ENCODE measurements around the gene PCID2.
"Not testable (repeated sequence)": the region's sequence is repeated elsewhere in the genome, so short reads cannot be mapped to it uniquely, and the experiment has no call there.

PCID2 gene

GRCh38 chr13:113164492-113164891, 44.0 kb downstream of the PCID2 start:
- TF ChIP-seq BHLHE40 (IDR thresholded peaks at IDR 0.05; ENCODE audit: borderline replicate concordance) (no peak), FOXM1 (IDR thresholded peaks at IDR 0.05; ENCODE audit: borderline replicate concordance) (no peak), SUZ12 (IDR thresholded peaks at IDR 0.05) (no peak), CTBP1 (IDR thresholded peaks at IDR 0.05; ENCODE audit: borderline replicate concordance) (no peak), ARNT (IDR thresholded peaks at IDR 0.05) (no peak), L3MBTL2 (conservative IDR thresholded peaks at IDR 0.05) (no peak)
- DNase-seq (ENCODE audit: extremely low spot score) = no peak
- ChIA-PET POLR2A (no interaction called here), CTCF (no interaction called here)

- no peak for DNase-seq (ENCODE audit: extremely low spot score)
- TF ChIP-seq ZNF384 (IDR thresholded peaks at IDR 0.05) (no peak), SUZ12 (IDR thresholded peaks at IDR 0.05) (no peak), TARDBP (IDR thresholded peaks at IDR 0.05) (no peak), FOXA1 (IDR thresholded peaks at IDR 0.05) (no peak), NFRKB (IDR thresholded peaks at IDR 0.05) (no peak)
- ChIA-PET CTCF (no interaction called here), POLR2A (no interaction called here)
Observed at GRCh38 chr13:113162783-113163685, 45.4 kb downstream of the PCID2 start.

- DNase-seq (ENCODE audit: extremely low spot score); CTCF ChIA-PET; POLR2A ChIA-PET: not testable (repeated sequence)
Observed at GRCh38 chr13:113161975-113162374, 46.5 kb downstream of the PCID2 start.

GRCh38 chr13:113161433-113161832, 47.0 kb downstream of the PCID2 start:
- DNase-seq (ENCODE audit: extremely low spot score) = no peak
- CTCF ChIA-PET = no interaction called here
- POLR2A ChIA-PET = no interaction called here
- no peak for TF ChIP-seq ZNF384 (IDR thresholded peaks at IDR 0.05)
- no peak for TF ChIP-seq CTBP1 (IDR thresholded peaks at IDR 0.05; ENCODE audit: borderline replicate concordance)
- no peak for TF ChIP-seq SUZ12 (IDR thresholded peaks at IDR 0.05)
- no peak for TF ChIP-seq NFRKB (IDR thresholded peaks at IDR 0.05)
- TF ChIP-seq FOXM1 (IDR thresholded peaks at IDR 0.05; ENCODE audit: borderline replicate concordance) = no peak
- TF ChIP-seq SP1 (IDR thresholded peaks at IDR 0.05) = no peak
- TF ChIP-seq LEF1 (IDR thresholded peaks at IDR 0.05; ENCODE audit: borderline replicate concordance) = no peak
- no peak for TF ChIP-seq FOXK2 (IDR thresholded peaks at IDR 0.05)
- no peak for TF ChIP-seq FOXA1 (IDR thresholded peaks at IDR 0.05)
- TF ChIP-seq BHLHE40 (IDR thresholded peaks at IDR 0.05; ENCODE audit: borderline replicate concordance) = no peak
- no peak for TF ChIP-seq TARDBP (IDR thresholded peaks at IDR 0.05)
- TF ChIP-seq ELF4 (IDR thresholded peaks at IDR 0.05) = no peak
- no peak for TF ChIP-seq PKNOX1 (IDR thresholded peaks at IDR 0.05)
- no peak for TF ChIP-seq L3MBTL2 (conservative IDR thresholded peaks at IDR 0.05)
- no peak for TF ChIP-seq HDGF (IDR thresholded peaks at IDR 0.05; ENCODE audit: borderline replicate concordance)

GRCh38 chr13:113160983-113161382, 47.5 kb downstream of the PCID2 start:
- ChIA-PET CTCF (no interaction called here), POLR2A (no interaction called here)
- DNase-seq (ENCODE audit: extremely low spot score) = no peak
- TF ChIP-seq TARDBP (IDR thresholded peaks at IDR 0.05) (no peak), SP1 (IDR thresholded peaks at IDR 0.05) (no peak), PKNOX1 (IDR thresholded peaks at IDR 0.05) (no peak), FOXM1 (IDR thresholded peaks at IDR 0.05; ENCODE audit: borderline replicate concordance) (no peak), FOXA1 (IDR thresholded peaks at IDR 0.05) (no peak), LEF1 (IDR thresholded peaks at IDR 0.05; ENCODE audit: borderline replicate concordance) (no peak), NFRKB (IDR thresholded peaks at IDR 0.05) (no peak), SUZ12 (IDR thresholded peaks at IDR 0.05) (no peak), BHLHE40 (IDR thresholded peaks at IDR 0.05; ENCODE audit: borderline replicate concordance) (no peak), CTBP1 (IDR thresholded peaks at IDR 0.05; ENCODE audit: borderline replicate concordance) (no peak), ZNF384 (IDR thresholded peaks at IDR 0.05) (no peak), FOXK2 (IDR thresholded peaks at IDR 0.05) (no peak), HDGF (IDR thresholded peaks at IDR 0.05; ENCODE audit: borderline replicate concordance) (no peak), L3MBTL2 (conservative IDR thresholded peaks at IDR 0.05) (no peak), ARNT (IDR thresholded peaks at IDR 0.05) (no peak), ELF4 (IDR thresholded peaks at IDR 0.05) (no peak)

GRCh38 chr13:113159701-113160100, 48.8 kb downstream of the PCID2 start:
- TF ChIP-seq SUZ12 (IDR thresholded peaks at IDR 0.05) (no peak), SP1 (IDR thresholded peaks at IDR 0.05) (no peak), FOXM1 (IDR thresholded peaks at IDR 0.05; ENCODE audit: borderline replicate concordance) (no peak), FOXK2 (IDR thresholded peaks at IDR 0.05) (no peak), ELF4 (IDR thresholded peaks at IDR 0.05) (no peak), TARDBP (IDR thresholded peaks at IDR 0.05) (no peak), ARNT (IDR thresholded peaks at IDR 0.05) (no peak), CTBP1 (IDR thresholded peaks at IDR 0.05; ENCODE audit: borderline replicate concordance) (no peak), L3MBTL2 (conservative IDR thresholded peaks at IDR 0.05) (no peak), FOXA1 (IDR thresholded peaks at IDR 0.05) (no peak), LEF1 (IDR thresholded peaks at IDR 0.05; ENCODE audit: borderline replicate concordance) (no peak), BHLHE40 (IDR thresholded peaks at IDR 0.05; ENCODE audit: borderline replicate concordance) (no peak), NFRKB (IDR thresholded peaks at IDR 0.05) (no peak), HDGF (IDR thresholded peaks at IDR 0.05; ENCODE audit: borderline replicate concordance) (no peak), PKNOX1 (IDR thresholded peaks at IDR 0.05) (no peak), ZNF384 (IDR thresholded peaks at IDR 0.05) (no peak)
- CTCF ChIA-PET = no interaction called here
- POLR2A ChIA-PET = no interaction called here
- DNase-seq (ENCODE audit: extremely low spot score) = no peak

Measured in HEK293T (cell line).